Measurements from ENCODE around the gene ZNF217.
"Not testable (repeated sequence)": the region's sequence is repeated elsewhere in the genome, so short reads cannot be mapped to it uniquely, and the experiment has no call there.

The ZNF217 gene

GRCh38 chr20:53613748-53614147, 20.1 kb upstream of the ZNF217 start:
- no peak for TF ChIP-seq CTCF (IDR thresholded peaks at IDR 0.05; ENCODE audit: extremely low read depth, missing control alignments)
- no peak for DNase-seq (ENCODE audit: low spot score)

GRCh38 chr20:53612289-53612688, 18.6 kb upstream of the ZNF217 start:
- DNase-seq (ENCODE audit: low spot score): not testable (repeated sequence)

GRCh38 chr20:53611449-53611894, 17.8 kb upstream of the ZNF217 start:
- DNase-seq (ENCODE audit: low spot score): no peak
- no peak for TF ChIP-seq CTCF (IDR thresholded peaks at IDR 0.05; ENCODE audit: extremely low read depth, missing control alignments)

- no peak for DNase-seq (ENCODE audit: low spot score)
- no peak for TF ChIP-seq CTCF (IDR thresholded peaks at IDR 0.05; ENCODE audit: extremely low read depth, missing control alignments)
These were observed 16.1 kb upstream of the ZNF217 start for GRCh38 chr20:53609491-53610445.

GRCh38 chr20:53608456-53609452, 15.1 kb upstream of the ZNF217 start:
- TF ChIP-seq CTCF (IDR thresholded peaks at IDR 0.05; ENCODE audit: extremely low read depth, missing control alignments): no peak
- DNase-seq (ENCODE audit: low spot score): no peak

- DNase-seq (ENCODE audit: low spot score): no peak
- TF ChIP-seq CTCF (IDR thresholded peaks at IDR 0.05; ENCODE audit: extremely low read depth, missing control alignments): no peak
These were observed 14.4 kb upstream of the ZNF217 start for GRCh38 chr20:53608071-53608455.

GRCh38 chr20:53606364-53606985, 12.8 kb upstream of the ZNF217 start:
- no peak for TF ChIP-seq CTCF (IDR thresholded peaks at IDR 0.05; ENCODE audit: extremely low read depth, missing control alignments)
- no peak for DNase-seq (ENCODE audit: low spot score)

GRCh38 chr20:53605401-53605800, 11.8 kb upstream of the ZNF217 start:
- not testable (repeated sequence) for DNase-seq (ENCODE audit: low spot score)

GRCh38 chr20:53604846-53605245, 11.2 kb upstream of the ZNF217 start:
- DNase-seq (ENCODE audit: low spot score): not testable (repeated sequence)
